NT2/D1 (cell line): ENCODE data around the gene ABCB11.
"Not testable (repeated sequence)": the region's sequence is repeated elsewhere in the genome, so short reads cannot be mapped to it uniquely, and the experiment has no call there.

Experiments
- YY1 ChIP-seq: IDR thresholded peaks from 2 replicates; pipeline ENCODE4 v1.6.1; 2011; ENCODE audit not compliant: insufficient read length, insufficient read depth
- ZNF274 ChIP-seq: IDR thresholded peaks from 2 replicates; pipeline ENCODE4 v1.6.1; 2011; ENCODE audit warnings: mild to moderate bottlenecking, low read depth, low read length

DNA sequence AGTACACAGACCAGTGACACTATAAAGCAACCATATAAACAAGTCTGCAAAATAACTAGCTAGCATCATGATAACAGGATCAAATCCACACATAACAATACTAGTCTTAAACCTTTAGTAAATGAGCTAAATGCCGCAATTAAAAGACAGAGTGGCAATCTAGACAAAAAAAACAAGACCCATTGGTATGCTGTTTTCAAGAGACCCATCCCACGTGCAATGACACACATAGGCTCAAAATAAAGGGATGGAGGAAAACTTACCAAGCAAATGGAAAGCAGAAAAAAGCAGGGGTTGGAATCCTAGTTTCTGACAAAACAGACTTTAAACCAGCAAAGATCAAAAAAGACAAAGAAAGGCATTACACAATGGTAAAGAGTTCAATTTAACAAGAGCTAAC, 23.5 kb upstream of the ABCB11 start:
- TF ChIP-seq YY1, ZNF274: not testable (repeated sequence)
